ENCODE data around the gene PCBP3.

The PCBP3 gene

GRCh38 chr21:45735259-45736000, 91.9 kb downstream of the PCBP3 start:
- no peak for DNase-seq

- DNase-seq, result no peak
These were observed 92.6 kb downstream of the PCBP3 start for GRCh38 chr21:45736042-45736689.

- DNase-seq, result no peak
These were observed 93.4 kb downstream of the PCBP3 start for GRCh38 chr21:45736690-45737484.

- DNase-seq, result no peak
These were observed 94.1 kb downstream of the PCBP3 start for GRCh38 chr21:45737485-45738166.

GRCh38 chr21:45739218-45740087, 95.9 kb downstream of the PCBP3 start:
- DNase-seq, result no peak

GRCh38 chr21:45740088-45740440, 96.5 kb downstream of the PCBP3 start:
- no peak for DNase-seq

GRCh38 chr21:45740491-45741357, 97.2 kb downstream of the PCBP3 start:
- DNase-seq, result no peak

GRCh38 chr21:45741691-45742090, 98.2 kb downstream of the PCBP3 start:
- no peak for DNase-seq

- no peak for DNase-seq
These were observed 98.7 kb downstream of the PCBP3 start for GRCh38 chr21:45742247-45742646.

- DNase-seq, result no peak
These were observed 101.7 kb downstream of the PCBP3 start for GRCh38 chr21:45745256-45745655.

GRCh38 chr21:45747233-45747766, 103.8 kb downstream of the PCBP3 start:
- DNase-seq, result no peak

- peak; percentile 42 for DNase-seq
These were observed 104.4 kb downstream of the PCBP3 start for GRCh38 chr21:45747802-45748445.

GRCh38 chr21:45748593-45748992, 105.1 kb downstream of the PCBP3 start:
- no peak for DNase-seq

- no peak for DNase-seq
These were observed 106.4 kb downstream of the PCBP3 start for GRCh38 chr21:45749974-45750373.

- no peak for DNase-seq
These were observed 107.4 kb downstream of the PCBP3 start for GRCh38 chr21:45750936-45751335.

- no peak for DNase-seq
These were observed 109.9 kb downstream of the PCBP3 start for GRCh38 chr21:45753445-45753844.

- no peak for DNase-seq
These were observed 112.5 kb downstream of the PCBP3 start for GRCh38 chr21:45756029-45756428.

- DNase-seq, result no peak
These were observed 113.1 kb downstream of the PCBP3 start for GRCh38 chr21:45756669-45757068.

- DNase-seq, result no peak
These were observed 118.2 kb downstream of the PCBP3 start for GRCh38 chr21:45761704-45762103.

- DNase-seq, result no peak
These were observed 119.5 kb downstream of the PCBP3 start for GRCh38 chr21:45763074-45763473.
